MCF 10A (cell line): ENCODE measurements around the gene CTRB2. TPM values are rescaled to one million over a fixed set of nuclear protein-coding genes. Genes with fewer than 3 reads are reported as not detected.
"Not testable (repeated sequence)": the region's sequence is repeated elsewhere in the genome, so short reads cannot be mapped to it uniquely, and the experiment has no call there.

Experiments
- BruUV-seq: library from RNA; stranded (reverse); fragments of 400-500 nt; replicated peaks from 2 replicates; lab custom pipeline; 2021; lab: Mats Ljungman, UMichigan
- CTCF ChIA-PET: fragments of 300-600 bp; sonication (Branson Sonifier 250); formaldehyde crosslinking; extraction: SDS; loops from one replicate; lab custom pipeline; 2021; ENCODE audit warnings: antibody characterized with exemption, inconsistent platforms; lab: Yijun Ruan, JAX
- POLR2A ChIA-PET: fragments of 300-600, 350-650 bp; sonication (Branson Sonifier 250); formaldehyde crosslinking; extraction: SDS; loops from one replicate; lab custom pipeline; 2020; ENCODE audit warnings: antibody characterized with exemption, inconsistent platforms; lab: Yijun Ruan, JAX
- DNase-seq: peaks from one replicate; pipeline ENCODE4 v3.0.0-alpha.2; 2018; ENCODE audit not compliant: unreplicated experiment
- H3K27ac Mint-ChIP-seq: one replicate; pipeline ENCODE4 v1.8.0; 2022; ENCODE audit warnings: mild to moderate bottlenecking, low read depth, mixed read lengths; ENCODE audit not compliant: unreplicated experiment
- H3K27me3 Mint-ChIP-seq: one replicate; pipeline ENCODE4 v1.8.0; 2022; ENCODE audit warnings: mixed read lengths; ENCODE audit not compliant: insufficient read depth, unreplicated experiment
- H3K36me3 Mint-ChIP-seq: one replicate; pipeline ENCODE4 v1.8.0; 2022; ENCODE audit warnings: mild to moderate bottlenecking, moderate library complexity, mixed read lengths; ENCODE audit not compliant: insufficient read depth, unreplicated experiment
- H3K4me1 Mint-ChIP-seq: one replicate; pipeline ENCODE4 v1.8.0; 2022; ENCODE audit warnings: mixed read lengths; ENCODE audit not compliant: insufficient read depth, unreplicated experiment
- H3K4me3 Mint-ChIP-seq: one replicate; pipeline ENCODE4 v1.8.0; 2022; ENCODE audit warnings: mild to moderate bottlenecking, moderate library complexity, mixed read lengths; ENCODE audit not compliant: unreplicated experiment
- H3K9me3 Mint-ChIP-seq: one replicate; pipeline ENCODE4 v1.8.0; 2022; ENCODE audit warnings: mixed read lengths; ENCODE audit not compliant: unreplicated experiment
- intact Hi-C: fragments of 100-400 bp; cut with micrococcal nuclease; formaldehyde crosslinking; loops from 2 replicates; pipeline ENCODE4 v1.14.1; 2022
- total RNA-seq: library from RNA; stranded (reverse); gene quantifications from 2 replicates; pipeline ENCODE4 v1.2.3, GENCODE V29; 2022
- TF ChIP-seq, protein P1 (sequence below): fragments of 200-600 bp; IDR thresholded peaks from one replicate; pipeline ENCODE4 v1.8.0; 2022; ENCODE audit warnings: antibody characterized with exemption, mild to moderate bottlenecking; ENCODE audit not compliant: unreplicated experiment

The CTRB2 gene
- total RNA-seq, 1 experiment from 2014 or later, result not detected

DNA sequence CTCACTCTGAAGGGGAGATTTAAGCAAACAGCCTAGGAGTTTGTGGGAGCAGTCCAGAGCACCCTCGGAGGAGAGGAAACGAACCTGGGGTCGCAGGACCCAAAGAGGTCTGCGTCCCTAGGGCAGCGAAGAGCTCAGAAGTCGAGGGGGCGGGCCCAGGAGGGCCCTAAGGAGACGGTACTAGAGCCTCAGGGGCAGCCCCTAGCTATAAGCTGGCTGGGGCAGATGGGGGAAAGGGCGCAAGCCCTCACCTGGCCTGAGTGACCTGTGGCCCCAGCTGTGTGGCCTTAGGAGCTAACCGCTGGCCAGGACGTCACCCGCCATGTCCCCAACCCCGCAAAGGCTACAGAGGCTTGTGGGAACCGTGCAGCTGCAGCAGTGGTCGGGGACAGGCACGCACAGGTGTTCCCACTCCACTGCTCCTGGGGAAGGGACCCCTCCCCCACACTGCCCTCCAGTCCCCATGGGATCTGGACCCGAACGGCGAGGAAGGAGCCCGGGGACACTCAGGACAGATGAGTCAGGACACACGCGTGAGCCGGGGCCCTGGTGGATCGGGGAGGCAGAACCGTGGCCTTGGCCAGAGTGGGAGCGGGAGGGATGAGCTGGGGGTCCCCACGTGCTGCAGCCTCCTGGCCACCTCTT is 2.0 kb upstream of the CTRB2 start:
- TF ChIP-seq, protein P1, sequence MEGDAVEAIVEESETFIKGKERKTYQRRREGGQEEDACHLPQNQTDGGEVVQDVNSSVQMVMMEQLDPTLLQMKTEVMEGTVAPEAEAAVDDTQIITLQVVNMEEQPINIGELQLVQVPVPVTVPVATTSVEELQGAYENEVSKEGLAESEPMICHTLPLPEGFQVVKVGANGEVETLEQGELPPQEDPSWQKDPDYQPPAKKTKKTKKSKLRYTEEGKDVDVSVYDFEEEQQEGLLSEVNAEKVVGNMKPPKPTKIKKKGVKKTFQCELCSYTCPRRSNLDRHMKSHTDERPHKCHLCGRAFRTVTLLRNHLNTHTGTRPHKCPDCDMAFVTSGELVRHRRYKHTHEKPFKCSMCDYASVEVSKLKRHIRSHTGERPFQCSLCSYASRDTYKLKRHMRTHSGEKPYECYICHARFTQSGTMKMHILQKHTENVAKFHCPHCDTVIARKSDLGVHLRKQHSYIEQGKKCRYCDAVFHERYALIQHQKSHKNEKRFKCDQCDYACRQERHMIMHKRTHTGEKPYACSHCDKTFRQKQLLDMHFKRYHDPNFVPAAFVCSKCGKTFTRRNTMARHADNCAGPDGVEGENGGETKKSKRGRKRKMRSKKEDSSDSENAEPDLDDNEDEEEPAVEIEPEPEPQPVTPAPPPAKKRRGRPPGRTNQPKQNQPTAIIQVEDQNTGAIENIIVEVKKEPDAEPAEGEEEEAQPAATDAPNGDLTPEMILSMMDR, result no peak
- intact Hi-C loops, result loop anchor here (10.0 kb wide), 1 partner anchor 416 kb away; the partner anchor contains the start of gene ADAT1
- Mint-ChIP-seq H3K4me3 (no peak overlapping the region), H3K27ac (no peak overlapping the region), H3K9me3 (no peaks in the 10 kb centered on the region), H3K27me3 (no peaks in the 10 kb centered on the region), H3K36me3 (no peaks in the 10 kb centered on the region), H3K4me1 (no peaks in the 10 kb centered on the region)
- ChIA-PET CTCF (interaction anchor here (0.5 to 2.5 kb wide), 5 partner anchors 9 to 67 kb away, joined by 3 to 12 read pairs (median 4); no protein-coding TSS in a partner anchor), POLR2A (interaction anchor here (0.7 kb wide), 1 partner anchor 569 kb away, joined by 3 read pairs; no protein-coding TSS in a partner anchor)
- DNase-seq, result no peak
- BruUV-seq, result no TSS peak

DNA sequence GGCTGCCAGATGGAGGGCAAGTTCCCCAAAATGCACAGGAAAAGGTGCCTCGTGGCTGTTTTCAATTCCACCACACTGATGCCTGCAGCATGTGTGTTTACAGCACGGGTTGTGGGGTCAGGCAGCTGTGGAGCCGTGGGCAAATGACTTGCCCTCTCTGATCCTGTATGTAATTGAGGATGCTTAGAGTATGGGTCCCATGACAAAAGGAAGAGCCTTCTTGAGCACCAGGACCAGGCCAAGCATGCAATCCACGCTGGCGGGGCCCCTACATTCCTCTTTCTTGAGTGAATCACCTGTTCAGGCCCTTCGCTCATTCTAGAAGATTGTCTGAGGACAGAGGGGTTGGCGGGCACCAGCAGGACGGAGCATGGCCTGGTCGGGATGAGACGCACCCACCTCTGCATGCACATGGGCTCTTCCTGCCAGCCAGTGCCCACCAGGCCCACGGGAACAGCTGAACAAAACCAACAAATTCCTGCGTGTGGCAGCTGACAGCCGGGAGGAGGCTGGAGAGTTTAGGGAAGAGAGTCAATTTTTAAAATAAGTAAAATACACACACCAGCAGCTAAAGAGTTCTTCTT is 1.4 kb upstream of the CTRB2 start:
- no peak for DNase-seq
- intact Hi-C loops, result loop anchor here (10.0 kb wide), 1 partner anchor 416 kb away; the partner anchor contains the start of gene ADAT1
- ChIA-PET CTCF (interaction anchor here (0.8 to 2.5 kb wide), 5 partner anchors 9 to 26 kb away, joined by 3 to 12 read pairs (median 3); no protein-coding TSS in a partner anchor), POLR2A (no interaction called here)
- H3K4me3 Mint-ChIP-seq, result no peak overlapping the region
- H3K9me3 Mint-ChIP-seq, result no peaks in the 10 kb centered on the region
- BruUV-seq, result no TSS peak
- TF ChIP-seq, protein P1, result no peak
- no peaks in the 10 kb centered on the region for H3K27me3 Mint-ChIP-seq
- no peaks in the 10 kb centered on the region for H3K4me1 Mint-ChIP-seq
- no peak overlapping the region for H3K27ac Mint-ChIP-seq
- no peaks in the 10 kb centered on the region for H3K36me3 Mint-ChIP-seq

DNA sequence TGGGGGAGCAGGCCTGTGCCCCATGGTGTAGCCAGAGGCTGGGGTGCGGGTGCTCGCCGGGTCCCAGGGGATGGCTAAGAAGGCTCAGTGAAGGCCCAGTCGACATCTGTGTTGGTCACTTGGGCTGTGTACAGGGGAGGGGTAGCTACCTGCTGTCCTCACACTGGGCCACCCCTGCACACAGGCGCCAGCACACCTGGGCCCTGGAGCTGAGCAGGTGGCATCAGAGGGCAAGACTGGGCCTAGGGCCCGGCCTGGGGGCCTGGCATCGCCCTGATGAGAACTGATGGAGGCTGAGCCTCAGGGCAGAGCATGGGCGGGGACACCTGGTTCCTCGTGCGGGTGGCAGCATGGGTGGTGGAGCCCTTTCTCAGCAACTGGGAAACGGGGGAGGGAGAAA is 870 bp upstream of the CTRB2 start:
- POLR2A ChIA-PET, result no interaction called here
- Mint-ChIP-seq H3K36me3 (no peaks in the 10 kb centered on the region), H3K4me3 (no peak overlapping the region), H3K9me3 (no peaks in the 10 kb centered on the region), H3K27me3 (no peaks in the 10 kb centered on the region), H3K4me1 (no peaks in the 10 kb centered on the region), H3K27ac (no peak overlapping the region)
- DNase-seq, result no peak
- BruUV-seq, result no TSS peak
- CTCF ChIA-PET, result interaction anchor here (1.1 to 1.6 kb wide), 2 partner anchors 8 to 26 kb away, joined by 3 to 4 read pairs; no protein-coding TSS in a partner anchor
- TF ChIP-seq, protein P1, result no peak
- intact Hi-C loops, result loop anchor here (2.0 to 10.0 kb wide), 2 partner anchors 17 to 417 kb away; partner anchors contain the start of gene ADAT1

DNA sequence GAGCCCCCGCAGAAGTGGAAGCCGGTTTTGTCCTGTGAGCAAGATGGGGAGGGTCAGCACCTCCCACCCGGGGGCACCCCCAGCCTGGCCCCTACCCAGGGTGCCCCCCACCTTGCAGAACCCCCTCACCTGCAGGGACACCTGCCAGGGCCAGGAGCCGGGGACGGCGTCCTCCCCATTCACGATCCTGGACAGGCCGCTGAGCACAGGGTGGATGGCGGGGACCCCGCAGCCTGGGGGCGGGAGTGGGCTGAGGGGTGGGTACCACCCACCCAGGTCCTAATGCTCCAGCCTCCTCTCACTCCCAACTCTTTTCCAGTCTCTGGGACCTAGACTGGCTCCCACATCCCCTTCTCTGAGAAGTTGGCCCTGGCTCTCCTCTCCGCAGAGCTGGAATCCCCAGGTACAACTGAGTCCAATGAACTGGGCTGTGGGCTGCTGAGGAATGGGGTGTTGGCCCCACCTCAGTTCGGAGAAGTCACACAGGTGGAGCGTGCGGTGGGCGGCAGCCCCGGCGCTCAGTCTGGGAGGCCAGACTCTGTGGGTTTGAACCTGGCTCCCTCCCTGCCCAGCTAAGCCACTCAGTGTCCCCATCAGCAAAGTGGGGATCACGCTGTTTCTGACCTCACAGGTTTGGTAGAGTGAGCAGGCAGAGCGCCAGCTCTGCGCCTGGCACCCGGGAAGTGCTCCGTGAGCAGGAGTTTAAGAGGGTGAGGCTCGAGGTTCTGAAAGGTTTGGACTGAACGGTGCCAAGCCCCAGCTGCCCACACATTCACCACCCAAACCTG is 806 bp downstream of the CTRB2 start:
- H3K4me3 Mint-ChIP-seq, BruUV-seq, H3K36me3 Mint-ChIP-seq, H3K4me1 Mint-ChIP-seq, DNase-seq, H3K9me3 Mint-ChIP-seq, H3K27ac Mint-ChIP-seq, H3K27me3 Mint-ChIP-seq: not testable (repeated sequence)
- ChIA-PET POLR2A (interaction anchor here (0.5 to 0.6 kb wide), 3 partner anchors 21 to 300 kb away, joined by 3 read pairs; no protein-coding TSS in a partner anchor), CTCF (interaction anchor here (1.1 kb wide), 1 partner anchor 13 kb away, joined by 3 read pairs; no protein-coding TSS in a partner anchor)
- intact Hi-C loops, result loop anchor here (2.0 to 10.0 kb wide), 2 partner anchors 19 to 419 kb away; partner anchors contain the start of gene ADAT1

DNA sequence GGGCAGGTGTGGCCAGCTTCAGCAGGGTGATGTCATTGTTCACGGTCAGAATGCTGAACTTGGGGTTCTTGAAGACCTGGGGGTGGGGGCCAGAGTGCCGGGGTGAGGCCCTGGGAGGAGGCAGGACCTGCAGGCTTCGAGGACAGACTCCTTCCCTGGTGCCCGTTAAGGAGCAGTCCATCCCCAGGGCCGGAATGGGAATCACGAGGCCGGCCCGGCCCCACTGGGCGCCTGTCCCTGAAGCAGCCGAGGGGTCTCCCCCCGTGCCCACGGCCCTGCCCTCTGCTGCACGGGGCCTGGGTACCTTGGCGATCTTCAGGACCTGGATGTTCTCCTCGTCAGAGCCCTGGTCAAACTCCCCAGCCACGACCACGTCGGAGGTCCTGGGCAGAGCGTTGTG is 1.5 kb downstream of the CTRB2 start:
- POLR2A ChIA-PET, H3K9me3 Mint-ChIP-seq, H3K4me1 Mint-ChIP-seq, H3K27me3 Mint-ChIP-seq, BruUV-seq, CTCF ChIA-PET, H3K4me3 Mint-ChIP-seq, H3K27ac Mint-ChIP-seq, H3K36me3 Mint-ChIP-seq, DNase-seq: not testable (repeated sequence)
- intact Hi-C loops, result loop anchor here (10.0 kb wide), 1 partner anchor 419 kb away; the partner anchor contains the start of gene ADAT1

DNA sequence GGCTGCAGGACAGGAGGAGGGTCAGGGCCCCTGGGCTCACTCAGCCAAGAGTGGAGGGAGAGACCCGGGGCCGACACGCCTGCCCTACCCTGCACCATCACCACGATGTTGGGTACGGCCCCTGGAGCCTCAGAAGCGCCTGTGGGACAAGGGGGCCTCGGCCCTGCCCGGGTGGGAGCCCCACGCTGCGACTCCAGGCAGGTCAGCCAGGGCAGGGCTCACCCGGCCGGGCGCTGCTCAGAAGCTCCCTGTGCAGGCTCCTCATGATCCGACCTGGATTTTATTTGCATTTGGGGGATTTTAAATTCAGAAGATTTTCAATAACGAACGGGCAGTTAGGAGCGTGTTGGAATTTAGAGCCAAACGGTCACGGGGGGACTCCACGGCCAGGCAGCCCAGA is 2.1 kb downstream of the CTRB2 start:
- H3K36me3 Mint-ChIP-seq, POLR2A ChIA-PET, H3K4me1 Mint-ChIP-seq, H3K4me3 Mint-ChIP-seq, H3K27me3 Mint-ChIP-seq, BruUV-seq, H3K27ac Mint-ChIP-seq, H3K9me3 Mint-ChIP-seq, DNase-seq: not testable (repeated sequence)
- intact Hi-C loops, result loop anchor here (5.0 to 10.0 kb wide), 2 partner anchors 208 to 420 kb away; partner anchors contain the start of genes ADAT1 and ZNRF1
- CTCF ChIA-PET, result interaction anchor here (1.5 kb wide), 1 partner anchor 29 kb away, joined by 5 read pairs; no protein-coding TSS in a partner anchor
